IPS-18a (cell line): ENCODE measurements around the gene CADM1.

Experiments used
- H3K27ac ChIP-seq: one replicate; pipeline ENCODE4 v1.5.1; 2013; ENCODE audit warnings: low read length
- H3K27me3 ChIP-seq: one replicate; pipeline ENCODE4 v1.6.1; 2013; ENCODE audit warnings: mild to moderate bottlenecking, low read length; ENCODE audit not compliant: control insufficient read depth, insufficient read depth
- H3K36me3 ChIP-seq: one replicate; pipeline ENCODE4 v1.6.1; 2013; ENCODE audit warnings: low read depth, low read length; ENCODE audit not compliant: control insufficient read depth
- H3K4me1 ChIP-seq: one replicate; pipeline ENCODE4 v1.6.1; 2013; ENCODE audit warnings: low read depth, low read length; ENCODE audit not compliant: control insufficient read depth
- H3K4me3 ChIP-seq: one replicate; pipeline ENCODE4 v1.5.1; 2013; ENCODE audit warnings: low read length
- H3K9ac ChIP-seq: one replicate; pipeline ENCODE4 v1.6.1; 2013; ENCODE audit warnings: mild to moderate bottlenecking, low read length, moderate library complexity
- H3K9me3 ChIP-seq: one replicate; pipeline ENCODE4 v1.6.1; 2013; ENCODE audit warnings: low read depth, low read length; ENCODE audit not compliant: control insufficient read depth

The CADM1 gene

DNA sequence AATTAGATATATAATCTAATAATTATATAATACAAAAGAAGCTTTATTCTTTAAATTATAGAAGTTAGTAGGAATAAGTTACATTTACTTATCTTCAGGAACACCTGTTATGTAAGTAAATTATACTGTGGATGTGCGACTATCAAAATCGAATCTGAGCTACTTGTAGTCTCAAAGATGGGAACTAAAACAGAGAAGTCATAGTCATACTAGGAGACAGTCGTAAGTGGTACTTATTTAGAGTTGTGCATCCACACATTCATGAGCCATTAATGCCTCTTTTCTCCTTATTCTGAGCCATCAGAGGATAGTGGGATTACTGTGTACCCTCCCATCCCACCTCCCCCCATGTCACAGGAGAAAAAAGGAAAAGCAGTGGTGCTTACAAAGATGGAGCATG is 114.4 kb downstream of the CADM1 start:
- Histone ChIP-seq H3K9ac (no peak overlapping the region), H3K27me3 (peaks cover 100% of the 10 kb centered on the region), H3K4me1 (peaks cover 15% of the 10 kb centered on the region), H3K4me3 (no peak overlapping the region), H3K27ac (no peak overlapping the region), H3K36me3 (no peaks in the 10 kb centered on the region), H3K9me3 (no peaks in the 10 kb centered on the region)

GRCh38 chr11:115385226-115385625 is 119.0 kb downstream of the CADM1 start:
- H3K27me3 ChIP-seq = peaks cover 82% of the 10 kb centered on the region
- H3K9ac ChIP-seq = no peak overlapping the region

DNA sequence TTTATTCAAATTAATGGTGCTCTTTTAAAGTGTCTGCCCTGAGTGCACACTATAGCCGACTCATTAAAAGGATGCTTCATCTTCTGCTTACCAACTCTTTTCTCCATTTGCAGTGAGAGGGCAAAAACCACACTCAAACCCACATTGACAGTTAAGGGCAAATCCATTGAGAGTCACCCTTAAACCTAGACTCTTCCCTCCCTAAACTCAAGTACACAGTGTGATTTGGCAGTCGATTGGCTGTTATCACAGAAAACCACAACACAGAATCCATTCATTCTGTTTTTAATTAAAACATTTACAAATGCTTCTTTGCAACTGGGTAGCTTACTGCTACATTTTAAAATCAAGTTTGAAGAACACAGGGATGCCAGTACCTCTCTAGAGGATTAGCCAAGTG is 120.0 kb downstream of the CADM1 start:
- H3K27me3 ChIP-seq = peaks cover 72% of the 10 kb centered on the region
- H3K27ac ChIP-seq = no peak overlapping the region
- H3K9ac ChIP-seq = no peak overlapping the region
- no peaks in the 10 kb centered on the region for H3K36me3 ChIP-seq
- H3K4me1 ChIP-seq = peaks cover 8% of the 10 kb centered on the region
- H3K9me3 ChIP-seq = no peaks in the 10 kb centered on the region
- no peak overlapping the region for H3K4me3 ChIP-seq

More at GRCh38 chr11:115385226-115385625, 119.0 kb downstream of the CADM1 start:
- H3K27ac ChIP-seq = no peak overlapping the region
- H3K4me3 ChIP-seq = no peak overlapping the region
- no peaks in the 10 kb centered on the region for H3K36me3 ChIP-seq
- H3K9me3 ChIP-seq = no peaks in the 10 kb centered on the region
- peaks cover 11% of the 10 kb centered on the region for H3K4me1 ChIP-seq

DNA sequence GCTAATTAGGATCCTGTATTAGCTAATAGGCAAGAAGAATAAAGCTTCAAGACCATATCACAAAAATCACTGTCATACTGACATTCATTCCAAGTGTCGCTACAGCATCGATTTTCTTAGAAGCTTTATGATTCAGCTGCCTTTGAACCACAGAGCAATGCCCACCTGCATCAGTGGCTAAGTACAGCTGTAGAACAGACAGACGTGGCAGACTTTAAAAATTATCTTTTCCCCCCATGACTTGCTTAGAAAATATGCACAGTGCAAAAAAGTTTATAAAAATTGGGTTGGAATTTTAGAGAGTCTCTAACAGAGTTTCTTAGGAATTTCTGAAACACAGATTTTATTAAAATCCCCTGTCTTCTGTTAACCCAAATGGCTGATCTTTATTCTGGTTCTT is 120.8 kb downstream of the CADM1 start:
- Histone ChIP-seq H3K9me3 (no peaks in the 10 kb centered on the region), H3K4me3 (no peak overlapping the region), H3K4me1 (peaks cover 8% of the 10 kb centered on the region), H3K27me3 (peaks cover 64% of the 10 kb centered on the region), H3K36me3 (no peaks in the 10 kb centered on the region), H3K27ac (no peak overlapping the region), H3K9ac (no peak overlapping the region)

GRCh38 chr11:115379528-115379927 is 124.7 kb downstream of the CADM1 start:
- no peaks in the 10 kb centered on the region for H3K9me3 ChIP-seq
- no peak overlapping the region for H3K27ac ChIP-seq
- peaks cover 8% of the 10 kb centered on the region for H3K4me1 ChIP-seq
- no peak overlapping the region for H3K4me3 ChIP-seq
- H3K9ac ChIP-seq = no peak overlapping the region
- H3K36me3 ChIP-seq = no peaks in the 10 kb centered on the region
- H3K27me3 ChIP-seq = peaks cover 25% of the 10 kb centered on the region

- Histone ChIP-seq H3K4me3 (no peak overlapping the region), H3K4me1 (peaks cover 8% of the 10 kb centered on the region), H3K9me3 (no peaks in the 10 kb centered on the region), H3K27ac (no peak overlapping the region), H3K27me3 (peaks cover 15% of the 10 kb centered on the region), H3K9ac (no peak overlapping the region), H3K36me3 (no peaks in the 10 kb centered on the region)
Observed at GRCh38 chr11:115378557-115378956, 125.7 kb downstream of the CADM1 start.

GRCh38 chr11:115377882-115378296 is 126.3 kb downstream of the CADM1 start:
- Histone ChIP-seq H3K36me3 (no peaks in the 10 kb centered on the region), H3K4me1 (peaks cover 6% of the 10 kb centered on the region), H3K4me3 (no peak overlapping the region), H3K27me3 (peaks cover 9% of the 10 kb centered on the region), H3K9ac (no peak overlapping the region), H3K9me3 (no peaks in the 10 kb centered on the region), H3K27ac (no peak overlapping the region)

GRCh38 chr11:115368616-115369015 is 135.6 kb downstream of the CADM1 start:
- H3K27ac ChIP-seq = no peak overlapping the region
- H3K27me3 ChIP-seq = no peaks in the 10 kb centered on the region
- peaks cover 5% of the 10 kb centered on the region for H3K4me1 ChIP-seq
- no peaks in the 10 kb centered on the region for H3K36me3 ChIP-seq
- H3K9ac ChIP-seq = no peak overlapping the region
- no peak overlapping the region for H3K4me3 ChIP-seq
- no peaks in the 10 kb centered on the region for H3K9me3 ChIP-seq

DNA sequence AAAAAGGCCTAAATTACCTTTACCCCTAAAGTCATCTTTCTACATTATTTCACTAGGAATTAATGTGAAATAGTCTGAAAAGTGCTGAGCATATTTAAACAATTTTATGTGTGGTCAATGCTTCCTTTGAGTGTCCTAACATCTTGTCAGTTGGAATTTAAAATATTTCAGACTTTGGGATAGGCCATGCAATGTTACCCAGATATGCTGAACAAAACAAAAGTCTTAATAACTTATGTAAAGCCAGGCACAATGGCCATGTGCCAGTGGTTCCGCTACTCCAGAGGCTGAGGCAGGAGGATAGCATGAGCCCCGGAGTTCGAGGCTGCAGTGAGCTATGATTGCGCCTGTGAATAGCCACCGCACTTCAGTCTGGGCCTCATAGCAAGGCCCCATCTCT is 137.4 kb downstream of the CADM1 start:
- no peak overlapping the region for H3K9ac ChIP-seq
- no peaks in the 10 kb centered on the region for H3K9me3 ChIP-seq
- no peak overlapping the region for H3K4me3 ChIP-seq

DNA sequence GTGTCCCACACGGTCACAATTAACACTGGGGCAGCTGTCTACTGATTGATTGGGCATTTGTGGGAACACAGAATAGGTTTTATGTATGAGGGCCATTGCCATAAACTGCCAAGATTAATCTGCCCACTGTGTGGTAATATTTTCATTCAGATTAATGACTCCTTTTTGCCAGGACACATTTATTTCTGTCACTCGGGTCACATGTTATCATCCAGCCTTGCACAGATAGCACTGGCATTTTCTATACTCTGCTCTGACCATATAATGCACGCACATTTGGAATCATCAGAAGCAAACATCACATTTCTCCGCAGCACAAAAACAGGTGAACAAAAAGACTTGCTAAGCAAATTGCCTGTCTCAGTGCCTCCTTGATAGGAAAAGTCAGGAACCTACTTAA is 138.3 kb downstream of the CADM1 start:
- no peaks in the 10 kb centered on the region for H3K36me3 ChIP-seq
- H3K4me1 ChIP-seq = peaks cover 5% of the 10 kb centered on the region
- H3K9me3 ChIP-seq = no peaks in the 10 kb centered on the region
- H3K4me3 ChIP-seq = no peak overlapping the region
- no peak overlapping the region for H3K9ac ChIP-seq
- no peaks in the 10 kb centered on the region for H3K27me3 ChIP-seq
- H3K27ac ChIP-seq = no peak overlapping the region

More for the DNA sequence above, 137.4 kb downstream of the CADM1 start:
- Histone ChIP-seq H3K27ac (no peak overlapping the region), H3K4me1 (peaks cover 5% of the 10 kb centered on the region), H3K36me3 (no peaks in the 10 kb centered on the region), H3K27me3 (no peaks in the 10 kb centered on the region)

- Histone ChIP-seq H3K4me3 (no peak overlapping the region), H3K9me3 (no peaks in the 10 kb centered on the region), H3K4me1 (peaks cover 5% of the 10 kb centered on the region), H3K27me3 (no peaks in the 10 kb centered on the region), H3K36me3 (no peaks in the 10 kb centered on the region), H3K27ac (no peak overlapping the region), H3K9ac (no peak overlapping the region)
Observed at GRCh38 chr11:115364896-115365295, 139.3 kb downstream of the CADM1 start.

- H3K9me3 ChIP-seq = no peaks in the 10 kb centered on the region
- H3K4me1 ChIP-seq = peaks cover 5% of the 10 kb centered on the region
- no peaks in the 10 kb centered on the region for H3K36me3 ChIP-seq
- H3K9ac ChIP-seq = no peak overlapping the region
- H3K27me3 ChIP-seq = no peaks in the 10 kb centered on the region
- H3K27ac ChIP-seq = no peak overlapping the region
- H3K4me3 ChIP-seq = no peak overlapping the region
Observed at GRCh38 chr11:115363921-115364320, 140.3 kb downstream of the CADM1 start.
